ENCODE measurements around the gene SLC6A12.

Gene SLC6A12

DNA sequence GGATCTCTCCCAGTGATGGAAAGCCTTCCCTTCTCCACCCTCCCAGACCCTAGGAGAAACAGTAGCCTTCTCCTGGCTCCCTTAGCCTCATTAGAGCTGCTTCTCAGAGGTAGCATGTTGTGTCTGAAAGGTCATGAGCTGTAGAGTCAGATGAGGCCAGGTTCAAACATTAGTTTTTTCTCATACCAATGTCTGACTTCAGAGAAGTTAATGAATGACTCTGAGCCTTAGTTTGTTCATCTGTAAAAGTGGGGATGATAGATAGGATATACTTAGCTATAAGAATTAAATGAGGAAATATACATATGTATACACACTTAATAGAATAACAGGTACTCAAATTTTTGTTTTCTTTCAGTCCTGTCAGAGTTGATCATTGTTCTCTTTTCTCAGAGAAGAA, 48.2 kb upstream of the SLC6A12 start:
- Histone ChIP-seq H2AFZ (ENCODE audit: low read length) (no peak overlapping the region), H3K9ac (ENCODE audit: low read length) (no peak overlapping the region), H3K4me2 (ENCODE audit: low read length) (no peak overlapping the region), H3K79me2 (ENCODE audit: insufficient read depth, low read length) (no peaks in the 10 kb centered on the region), H3K4me1 (ENCODE audit: insufficient read depth, low read length, severe bottlenecking) (no peaks in the 10 kb centered on the region), H4K20me1 (ENCODE audit: insufficient read depth, low read length) (no peaks in the 10 kb centered on the region), H3K9me2 (ENCODE audit: low read depth, low read length) (no peaks in the 10 kb centered on the region), H3K36me3 (ENCODE audit: insufficient read depth, low read length) (no peaks in the 10 kb centered on the region), H3F3A (ENCODE audit: insufficient read depth, low read length) (no peaks in the 10 kb centered on the region), H3K9me3 (ENCODE audit: low read length) (no peaks in the 10 kb centered on the region), H3K27ac (ENCODE audit: low read depth, low read length, poor library complexity, severe bottlenecking) (no peak overlapping the region), H3K4me3 (ENCODE audit: low read depth, low read length, poor library complexity, severe bottlenecking) (no peak overlapping the region), H3K27me3 (ENCODE audit: insufficient read depth, low read length) (peaks cover 8% of the 10 kb centered on the region; the same call in 1 of the 2 replicates)
- TF ChIP-seq EZH2 (IDR thresholded peaks at IDR 0.05; ENCODE audit: borderline replicate concordance, low read length) = no peak
- TF ChIP-seq, protein P1, sequence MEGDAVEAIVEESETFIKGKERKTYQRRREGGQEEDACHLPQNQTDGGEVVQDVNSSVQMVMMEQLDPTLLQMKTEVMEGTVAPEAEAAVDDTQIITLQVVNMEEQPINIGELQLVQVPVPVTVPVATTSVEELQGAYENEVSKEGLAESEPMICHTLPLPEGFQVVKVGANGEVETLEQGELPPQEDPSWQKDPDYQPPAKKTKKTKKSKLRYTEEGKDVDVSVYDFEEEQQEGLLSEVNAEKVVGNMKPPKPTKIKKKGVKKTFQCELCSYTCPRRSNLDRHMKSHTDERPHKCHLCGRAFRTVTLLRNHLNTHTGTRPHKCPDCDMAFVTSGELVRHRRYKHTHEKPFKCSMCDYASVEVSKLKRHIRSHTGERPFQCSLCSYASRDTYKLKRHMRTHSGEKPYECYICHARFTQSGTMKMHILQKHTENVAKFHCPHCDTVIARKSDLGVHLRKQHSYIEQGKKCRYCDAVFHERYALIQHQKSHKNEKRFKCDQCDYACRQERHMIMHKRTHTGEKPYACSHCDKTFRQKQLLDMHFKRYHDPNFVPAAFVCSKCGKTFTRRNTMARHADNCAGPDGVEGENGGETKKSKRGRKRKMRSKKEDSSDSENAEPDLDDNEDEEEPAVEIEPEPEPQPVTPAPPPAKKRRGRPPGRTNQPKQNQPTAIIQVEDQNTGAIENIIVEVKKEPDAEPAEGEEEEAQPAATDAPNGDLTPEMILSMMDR (IDR thresholded peaks at IDR 0.05; ENCODE audit: low read length) = no peak

GRCh38 chr12:257521-258321, 43.8 kb upstream of the SLC6A12 start:
- TF ChIP-seq EZH2 (IDR thresholded peaks at IDR 0.05; ENCODE audit: borderline replicate concordance, low read length) = no peak
- TF ChIP-seq, protein P1 (IDR thresholded peaks at IDR 0.05; ENCODE audit: low read length) = no peak
- Histone ChIP-seq H3K36me3 (ENCODE audit: insufficient read depth, low read length) (no peaks in the 10 kb centered on the region), H3K9ac (ENCODE audit: low read length) (no peak overlapping the region), H3K4me1 (ENCODE audit: insufficient read depth, low read length, severe bottlenecking) (no peaks in the 10 kb centered on the region), H4K20me1 (ENCODE audit: insufficient read depth, low read length) (no peaks in the 10 kb centered on the region), H3K4me2 (ENCODE audit: low read length) (no peak overlapping the region), H3K79me2 (ENCODE audit: insufficient read depth, low read length) (no peaks in the 10 kb centered on the region), H3K27ac (ENCODE audit: low read depth, low read length, poor library complexity, severe bottlenecking) (no peak overlapping the region), H2AFZ (ENCODE audit: low read length) (no peak overlapping the region), H3K9me2 (ENCODE audit: low read depth, low read length) (no peaks in the 10 kb centered on the region), H3K4me3 (ENCODE audit: low read depth, low read length, poor library complexity, severe bottlenecking) (no peak overlapping the region), H3F3A (ENCODE audit: insufficient read depth, low read length) (no peaks in the 10 kb centered on the region), H3K9me3 (ENCODE audit: low read length) (no peaks in the 10 kb centered on the region), H3K27me3 (ENCODE audit: insufficient read depth, low read length) (no peaks in the 10 kb centered on the region; the same call in 1 of the 2 replicates)

GRCh38 chr12:256958-257357, 43.0 kb upstream of the SLC6A12 start:
- TF ChIP-seq, protein P1 (IDR thresholded peaks at IDR 0.05; ENCODE audit: low read length) = no peak
- TF ChIP-seq EZH2 (IDR thresholded peaks at IDR 0.05; ENCODE audit: borderline replicate concordance, low read length) = no peak
- Histone ChIP-seq H3K27ac (ENCODE audit: low read depth, low read length, poor library complexity, severe bottlenecking) (no peak overlapping the region), H3K4me3 (ENCODE audit: low read depth, low read length, poor library complexity, severe bottlenecking) (no peak overlapping the region), H3K4me1 (ENCODE audit: insufficient read depth, low read length, severe bottlenecking) (no peaks in the 10 kb centered on the region), H3K9me2 (ENCODE audit: low read depth, low read length) (no peaks in the 10 kb centered on the region), H3K4me2 (ENCODE audit: low read length) (no peak overlapping the region), H3K9ac (ENCODE audit: low read length) (no peak overlapping the region), H4K20me1 (ENCODE audit: insufficient read depth, low read length) (no peaks in the 10 kb centered on the region), H3K36me3 (ENCODE audit: insufficient read depth, low read length) (no peaks in the 10 kb centered on the region), H3K79me2 (ENCODE audit: insufficient read depth, low read length) (no peaks in the 10 kb centered on the region), H3K9me3 (ENCODE audit: low read length) (no peaks in the 10 kb centered on the region), H2AFZ (ENCODE audit: low read length) (no peak overlapping the region), H3K27me3 (ENCODE audit: insufficient read depth, low read length) (no peaks in the 10 kb centered on the region; the same call in 1 of the 2 replicates), H3F3A (ENCODE audit: insufficient read depth, low read length) (no peaks in the 10 kb centered on the region)
